NCI-H187 treated with DMSO at 0.1 percent for 48 hours (cell line): ENCODE results near the gene PCDHGA3.
"Not testable (repeated sequence)": the region's sequence is repeated elsewhere in the genome, so short reads cannot be mapped to it uniquely, and the experiment has no call there.

Experiments used
- DNase-seq: peaks from one replicate; lab custom pipeline; 2025; lab: John Stamatoyannopoulos, UW

The PCDHGA3 gene

GRCh38 chr5:141346017-141346416 lies 2.4 kb downstream of the PCDHGA3 start:
- DNase-seq = not testable (repeated sequence)

- DNase-seq = no peak
Observed at GRCh38 chr5:141349917-141350619, 6.4 kb downstream of the PCDHGA3 start, which contains the start of gene PCDHGB1. Gene PCDHGB1, plus strand, starts transcription at chr5:141350099. Its CDS starts 162 bp downstream, at chr5:141350261.

DNA sequence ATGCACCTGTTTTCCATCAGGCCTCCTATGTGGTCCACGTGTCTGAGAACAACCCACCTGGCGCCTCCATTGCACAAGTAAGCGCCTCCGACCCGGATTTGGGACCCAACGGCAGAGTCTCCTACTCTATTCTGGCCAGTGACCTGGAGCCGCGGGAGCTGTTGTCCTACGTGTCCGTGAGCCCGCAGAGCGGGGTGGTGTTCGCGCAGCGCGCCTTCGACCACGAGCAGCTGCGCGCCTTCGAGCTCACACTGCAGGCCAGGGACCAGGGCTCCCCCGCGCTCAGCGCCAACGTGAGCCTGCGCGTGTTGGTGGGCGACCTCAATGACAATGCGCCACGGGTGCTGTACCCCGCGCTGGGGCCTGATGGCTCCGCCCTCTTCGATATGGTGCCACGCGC lies 8.0 kb downstream of the PCDHGA3 start:
- DNase-seq = no peak

GRCh38 chr5:141354900-141355469 lies 11.4 kb downstream of the PCDHGA3 start, which contains the start of gene PCDHGA4:
Gene PCDHGA4, plus strand, starts transcription at chr5:141355021. Its CDS starts 87 bp downstream, at chr5:141355108.
- no peak for DNase-seq

- no peak for DNase-seq
Observed at GRCh38 chr5:141355641-141356040, 12.0 kb downstream of the PCDHGA3 start.

DNA sequence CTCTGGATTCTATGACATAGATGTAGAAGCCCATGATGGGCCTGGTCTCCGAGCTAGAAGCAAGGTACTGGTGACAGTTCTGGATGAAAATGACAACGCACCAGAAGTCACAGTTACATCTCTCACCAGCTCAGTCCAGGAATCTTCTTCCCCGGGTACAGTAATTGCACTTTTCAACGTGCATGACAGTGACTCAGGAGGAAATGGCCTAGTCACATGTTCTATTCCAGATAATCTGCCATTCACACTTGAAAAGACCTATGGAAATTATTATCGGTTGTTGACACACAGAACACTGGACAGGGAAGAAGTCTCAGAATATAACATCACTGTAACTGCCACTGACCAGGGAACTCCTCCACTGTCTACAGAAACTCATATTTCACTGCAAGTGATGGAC lies 12.5 kb downstream of the PCDHGA3 start:
- DNase-seq = no peak

- no peak for DNase-seq
Observed at GRCh38 chr5:141356950-141357349, 13.3 kb downstream of the PCDHGA3 start.

GRCh38 chr5:141359790-141360426 lies 16.3 kb downstream of the PCDHGA3 start, which contains the start of gene PCDHGB2:
Gene PCDHGB2, plus strand, starts transcription at chr5:141359994. Its CDS starts 142 bp downstream, at chr5:141360136.
- no peak for DNase-seq

DNA sequence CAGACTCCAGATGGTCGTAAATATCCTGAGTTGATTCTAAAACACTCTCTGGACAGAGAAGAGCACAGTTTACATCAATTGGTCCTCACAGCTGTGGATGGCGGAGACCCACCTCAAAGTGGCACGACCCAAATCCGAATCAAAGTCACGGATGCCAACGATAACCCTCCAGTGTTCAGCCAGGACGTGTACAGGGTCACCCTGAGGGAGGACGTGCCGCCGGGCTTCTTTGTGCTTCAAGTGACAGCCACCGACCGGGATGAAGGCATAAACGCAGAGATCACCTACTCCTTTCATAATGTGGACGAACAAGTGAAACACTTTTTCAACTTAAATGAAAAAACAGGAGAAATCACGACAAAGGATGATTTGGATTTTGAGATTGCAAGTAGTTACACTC lies 17.1 kb downstream of the PCDHGA3 start:
- DNase-seq = no peak

DNA sequence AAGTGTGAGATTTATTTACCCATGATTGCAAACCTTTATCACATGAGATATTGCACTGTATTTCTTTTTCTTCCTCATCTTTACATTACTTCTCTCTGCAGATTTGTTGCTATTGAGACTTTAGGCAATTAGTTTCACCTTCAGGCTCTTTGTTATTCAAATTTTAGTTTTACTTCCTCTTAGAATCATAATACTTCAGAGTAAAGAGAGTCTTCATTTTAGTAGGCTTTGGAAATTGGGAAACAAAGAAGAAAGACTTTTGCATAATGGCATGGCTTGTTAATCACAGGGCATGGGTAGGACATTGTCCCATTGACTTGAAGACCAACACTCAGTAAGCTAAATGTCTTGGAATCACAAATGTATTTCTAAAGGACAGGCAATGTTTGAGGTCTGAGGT lies 19.1 kb downstream of the PCDHGA3 start:
- DNase-seq = no peak

GRCh38 chr5:141363952-141364660 lies 20.5 kb downstream of the PCDHGA3 start, which contains the start of gene PCDHGA5:
Gene PCDHGA5, plus strand, starts transcription at chr5:141364162. Its CDS starts 169 bp downstream, at chr5:141364331.
- no peak for DNase-seq

GRCh38 chr5:141366016-141366896 lies 22.6 kb downstream of the PCDHGA3 start:
- no peak for DNase-seq

GRCh38 chr5:141369994-141370848 lies 26.6 kb downstream of the PCDHGA3 start, which contains the start of gene PCDHGB3:
Gene PCDHGB3, plus strand, starts transcription at chr5:141370242. Its CDS starts 153 bp downstream, at chr5:141370395.
- DNase-seq = no peak

GRCh38 chr5:141371572-141372475 lies 28.2 kb downstream of the PCDHGA3 start:
- DNase-seq = no peak

DNA sequence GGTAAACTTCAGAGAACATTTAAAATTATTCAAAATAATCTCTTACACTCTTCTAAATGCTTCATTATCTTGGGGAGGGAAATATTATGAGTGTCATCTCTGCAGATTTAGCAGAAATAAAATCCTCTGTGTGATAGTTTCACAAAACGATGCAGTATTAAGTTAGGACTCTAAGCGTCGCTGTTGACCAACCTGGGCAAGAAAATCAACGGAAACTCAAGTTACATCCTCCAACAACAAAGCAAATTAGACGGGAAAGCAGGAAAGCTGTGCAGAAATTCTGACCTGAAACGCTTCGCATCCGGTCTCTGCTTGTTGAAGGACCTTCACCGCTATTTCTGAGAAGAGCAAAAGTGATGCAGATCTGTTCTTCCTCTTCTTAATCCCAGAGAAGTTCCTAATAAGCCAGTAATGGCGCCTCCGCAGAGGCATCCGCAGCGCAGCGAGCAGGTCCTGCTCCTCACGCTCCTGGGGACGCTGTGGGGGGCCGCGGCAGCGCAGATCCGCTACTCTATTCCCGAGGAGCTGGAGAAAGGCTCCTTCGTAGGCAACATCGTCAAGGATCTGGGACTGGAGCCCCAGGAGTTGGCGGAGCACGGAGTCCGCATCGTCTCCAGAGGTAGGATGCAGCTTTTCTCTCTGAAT lies 30.2 kb downstream of the PCDHGA3 start, which contains the start of gene PCDHGA6:
PCDHGA6 (plus strand) TSS at position 219 of the 645 bp plus-strand sequence; CDS start at position 412, 193 bp downstream.
- DNase-seq = no peak

GRCh38 chr5:141374627-141375026 lies 31.0 kb downstream of the PCDHGA3 start:
- DNase-seq = no peak

DNA sequence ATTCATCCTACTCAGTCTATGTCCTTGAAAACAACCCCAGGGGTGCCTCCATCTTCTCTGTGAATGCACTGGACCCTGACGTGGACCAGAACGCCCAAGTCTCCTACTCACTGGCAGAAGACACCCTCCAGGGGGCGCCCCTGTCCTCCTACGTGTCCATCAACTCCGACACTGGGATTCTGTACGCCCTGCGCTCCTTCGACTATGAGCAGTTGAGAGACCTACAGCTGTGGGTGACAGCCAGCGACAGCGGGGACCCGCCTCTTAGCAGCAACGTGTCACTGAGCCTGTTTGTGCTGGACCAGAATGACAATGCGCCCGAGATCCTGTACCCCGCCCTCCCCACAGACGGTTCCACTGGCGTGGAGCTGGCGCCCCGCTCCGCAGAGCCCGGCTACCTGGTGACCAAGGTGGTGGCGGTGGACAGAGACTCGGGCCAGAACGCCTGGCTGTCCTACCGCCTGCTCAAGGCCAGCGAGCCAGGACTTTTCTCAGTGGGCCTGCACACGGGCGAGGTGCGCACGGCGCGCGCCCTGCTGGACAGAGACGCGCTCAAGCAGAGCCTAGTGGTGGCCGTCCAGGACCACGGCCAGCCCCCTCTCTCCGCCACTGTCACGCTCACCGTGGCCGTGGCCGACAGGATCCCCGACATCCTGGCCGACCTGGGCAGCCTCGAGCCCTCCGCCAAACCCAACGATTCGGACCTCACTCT lies 32.0 kb downstream of the PCDHGA3 start:
- DNase-seq = not testable (repeated sequence)
